ENCODE measurements around the gene LOXHD1. TPM values are rescaled to one million over a fixed set of nuclear protein-coding genes. Genes with fewer than 3 reads are reported as not detected.

Gene LOXHD1
- total and polyA plus RNA-seq, 10 of the 15 experiments (the other 5 are each of a cell fraction or from before 2014, with no cell fraction given), result not detected

DNA sequence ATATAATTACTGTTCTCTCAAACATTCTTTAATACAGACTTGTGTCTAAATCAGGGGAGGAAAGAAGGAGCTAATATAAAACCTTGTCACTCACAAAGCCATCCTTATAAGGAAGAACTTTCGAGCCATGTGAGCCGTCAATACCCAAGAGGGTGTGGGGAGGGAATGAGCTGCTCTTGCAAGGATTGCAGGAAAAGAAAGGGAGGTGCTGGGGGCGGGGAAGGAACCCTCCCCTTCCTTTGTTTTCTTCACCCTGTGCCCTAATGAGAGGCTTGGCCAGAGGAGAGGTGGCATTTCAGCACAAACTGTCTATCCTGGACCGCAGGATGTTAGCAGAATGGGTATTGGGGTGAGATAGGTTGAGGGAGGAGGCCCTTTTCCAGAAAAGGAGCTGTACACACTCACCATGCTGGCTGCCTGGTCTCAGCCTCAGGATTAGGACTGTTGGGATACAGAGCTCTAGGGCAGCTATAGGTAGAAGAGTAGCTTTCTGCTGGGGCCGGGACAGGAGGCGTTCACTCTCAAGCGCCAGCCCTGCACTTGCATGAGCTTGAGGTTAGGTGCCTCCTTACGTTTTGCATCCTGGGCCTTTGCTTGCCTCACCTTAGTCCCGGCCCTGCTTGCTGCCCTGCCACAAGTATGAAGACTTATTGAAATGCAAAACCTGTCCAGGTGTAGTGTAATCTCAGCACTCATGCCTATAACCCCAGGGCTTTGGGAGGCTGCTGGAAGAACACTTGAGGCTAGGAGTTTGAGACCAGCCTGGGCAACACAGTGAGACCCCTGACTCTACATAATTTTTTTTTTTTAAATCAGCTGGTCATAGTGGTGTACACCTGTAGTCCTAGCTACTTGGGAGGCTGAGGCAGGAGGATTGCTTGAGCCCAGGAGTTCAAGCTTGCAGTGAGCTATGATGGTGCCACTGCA is 190.5 kb downstream of the LOXHD1 start:
- ChIA-PET CTCF (no interaction called here), SMC1A (ENCODE audit: uncharacterized antibody, unreplicated experiment) (interaction anchor here (0.6 to 1.4 kb wide), 2 partner anchors 15 to 175 kb away, joined by 3 read pairs; no protein-coding TSS in a partner anchor), RAD21 (ENCODE audit: unreplicated experiment) (no interaction called here), POLR2A (interaction anchor here (0.6 kb wide), 1 partner anchor 466 kb away, joined by 10 read pairs; no protein-coding TSS in a partner anchor)
- BruUV-seq (replicated peaks), result no TSS peak
- no peak for FAIRE-seq
- Histone ChIP-seq H4K20me1 (ENCODE audit: control insufficient read depth, insufficient read depth) (no peaks in the 10 kb centered on the region), H2AFZ (ENCODE audit: control insufficient read depth, low read depth, low read length) (no peak overlapping the region), H3K4me1 (ENCODE audit: control insufficient read depth, insufficient read depth, low read length) (no peaks in the 10 kb centered on the region), H3K36me3 (ENCODE audit: control insufficient read depth in 2 of 2, insufficient read depth in 2 of 2, low read length in 1 of 2) (no peaks in the 10 kb centered on the region), H3K9ac (ENCODE audit: control insufficient read depth, insufficient read depth, low read length) (no peak overlapping the region), H3K4me3 (no peak overlapping the region), H3K79me2 (ENCODE audit: control insufficient read depth, insufficient read depth, low read length) (no peaks in the 10 kb centered on the region), H3K4me2 (ENCODE audit: control insufficient read depth, insufficient read depth) (no peak overlapping the region), H3K9me3 (replicated peaks; ENCODE audit: control insufficient read depth, insufficient read depth, low read length) (no peaks in the 10 kb centered on the region), H3K27ac (ENCODE audit: control insufficient read depth, insufficient read depth) (no peak overlapping the region), H3K27me3 (replicated peaks in 1 of 2; ENCODE audit: control insufficient read depth in 2 of 2, insufficient read depth in 2 of 2, low read length in 1 of 2) (no peaks in the 10 kb centered on the region)
- TF ChIP-seq RELA (IDR thresholded peaks at IDR 0.05; ENCODE audit: borderline replicate concordance, partially characterized antibody), result no peak
- no peak for TF ChIP-seq SPI1 (IDR thresholded peaks at IDR 0.05; ENCODE audit: borderline replicate concordance, insufficient read depth, low read depth, low read length)
- TF ChIP-seq POLR2A (IDR thresholded peaks at IDR 0.05; ENCODE audit: low read depth, low read length), result no peak
- TF ChIP-seq HCFC1 (IDR thresholded peaks at IDR 0.05; ENCODE audit: low read length), result no peak
- TF ChIP-seq BHLHE40 (IDR thresholded peaks at IDR 0.05; ENCODE audit: borderline replicate concordance in 1 of 2, low read depth in 2 of 2, low read length in 1 of 2), result no peak
- no peak for TF ChIP-seq CEBPB (IDR thresholded peaks at IDR 0.05; ENCODE audit: borderline replicate concordance in 1 of 2, low read depth in 2 of 2, low read length in 2 of 2)
- TF ChIP-seq NFXL1 (IDR thresholded peaks at IDR 0.05; ENCODE audit: borderline replicate concordance), result no peak
- no peak for TF ChIP-seq EGR1 (IDR thresholded peaks at IDR 0.05; ENCODE audit: borderline replicate concordance in 1 of 2, low read depth in 2 of 2, low read length in 2 of 2)
- TF ChIP-seq, protein P1, sequence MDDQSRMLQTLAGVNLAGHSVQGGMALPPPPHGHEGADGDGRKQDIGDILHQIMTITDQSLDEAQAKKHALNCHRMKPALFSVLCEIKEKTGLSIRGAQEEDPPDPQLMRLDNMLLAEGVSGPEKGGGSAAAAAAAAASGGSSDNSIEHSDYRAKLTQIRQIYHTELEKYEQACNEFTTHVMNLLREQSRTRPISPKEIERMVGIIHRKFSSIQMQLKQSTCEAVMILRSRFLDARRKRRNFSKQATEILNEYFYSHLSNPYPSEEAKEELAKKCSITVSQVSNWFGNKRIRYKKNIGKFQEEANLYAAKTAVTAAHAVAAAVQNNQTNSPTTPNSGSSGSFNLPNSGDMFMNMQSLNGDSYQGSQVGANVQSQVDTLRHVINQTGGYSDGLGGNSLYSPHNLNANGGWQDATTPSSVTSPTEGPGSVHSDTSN (IDR thresholded peaks at IDR 0.05; ENCODE audit: insufficient replicate concordance, low read depth, low read length), result no peak
- TF ChIP-seq NRF1 (conservative IDR thresholded peaks at IDR 0.05; ENCODE audit: low read depth, low read length), result no peak
- TF ChIP-seq ZNF274 (IDR thresholded peaks at IDR 0.05; ENCODE audit: insufficient read depth, insufficient read length), result no peak
- DNase-seq (ENCODE audit: low read depth, low spot score), result no peak
- in situ Hi-C loops (cut with MboI) (no loop called here), intact Hi-C loops (cut with micrococcal nuclease; ENCODE audit: unreplicated experiment) (loop anchor here (5.0 kb wide), 1 partner anchor 51 kb away; no protein-coding TSS in a partner anchor)
- WGBS (ENCODE audit: insufficient coverage, insufficient replicate concordance, low lambda C conversion rate, missing lambda C conversion rate), result 22% methylated on average over 9 of the region's 9 CpGs
- ATAC-seq, result no peak

All from GM12878 (cell line).